GM19324 (cell line): ENCODE results near the gene UCHL5.

Experiments
- ATAC-seq: cut with Tn5 transposase; IDR thresholded peaks from one replicate; pipeline ENCODE4 v1.9.1; 2021; ENCODE audit warnings: mild to moderate bottlenecking, moderate library complexity; ENCODE audit not compliant: unreplicated experiment, low FRiP score

Gene UCHL5

DNA sequence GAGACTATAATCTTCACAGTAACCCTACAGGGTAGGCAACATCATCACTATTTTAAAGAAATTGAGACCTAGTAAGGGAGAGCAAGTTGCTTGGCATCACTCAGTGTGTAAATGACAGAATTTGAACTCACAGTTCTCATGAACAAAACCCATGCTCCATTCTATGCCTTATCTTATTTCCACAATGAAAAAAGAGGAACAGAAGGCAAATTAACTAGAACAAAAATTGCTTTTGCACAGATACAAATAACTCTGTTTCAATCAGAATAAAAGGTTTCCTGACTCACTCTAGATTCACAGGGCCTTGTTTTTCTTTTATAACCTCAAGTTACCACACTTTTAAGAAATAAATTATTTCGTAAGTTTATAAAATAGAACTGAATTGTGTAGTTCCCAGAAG, 90.1 kb downstream of the UCHL5 start:
- no peak for ATAC-seq

DNA sequence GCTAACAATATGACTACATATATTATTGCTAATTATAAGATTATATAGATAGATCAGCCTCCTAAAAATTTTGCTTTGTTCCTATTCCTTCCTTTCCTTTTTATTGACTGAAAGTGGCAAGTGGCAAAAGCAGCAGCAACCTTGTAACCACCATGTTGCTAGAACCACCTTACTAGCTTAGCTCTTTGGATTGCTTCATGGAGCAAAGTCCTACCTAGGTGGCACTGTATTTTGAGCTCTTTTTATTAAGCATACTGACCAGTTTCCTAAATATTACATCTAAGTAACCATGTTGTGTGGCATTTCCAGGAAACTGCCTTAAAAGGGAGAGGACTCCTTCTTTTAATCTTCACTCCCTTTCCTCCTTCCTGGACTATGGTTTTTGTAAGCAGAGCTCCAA, 90.8 kb downstream of the UCHL5 start:
- no peak for ATAC-seq

DNA sequence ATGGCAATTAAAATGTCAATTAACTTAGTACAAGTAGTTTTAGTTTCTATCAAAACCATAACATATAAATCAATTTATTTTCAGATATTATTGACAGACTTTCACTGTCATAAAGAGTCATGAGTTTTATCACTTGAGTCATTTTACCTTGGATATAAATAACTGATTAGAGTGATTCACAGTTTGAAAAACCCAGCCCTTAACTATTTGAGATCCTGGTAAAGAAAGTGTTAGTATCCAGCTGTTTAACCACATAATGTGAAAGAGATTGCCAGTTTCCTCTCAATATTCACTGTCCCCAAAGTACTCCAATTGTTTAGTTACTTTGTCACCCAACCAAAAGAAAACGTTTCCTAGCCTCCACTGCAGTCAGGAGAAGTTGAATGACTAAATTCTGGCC, 91.3 kb downstream of the UCHL5 start:
- ATAC-seq, result no peak

DNA sequence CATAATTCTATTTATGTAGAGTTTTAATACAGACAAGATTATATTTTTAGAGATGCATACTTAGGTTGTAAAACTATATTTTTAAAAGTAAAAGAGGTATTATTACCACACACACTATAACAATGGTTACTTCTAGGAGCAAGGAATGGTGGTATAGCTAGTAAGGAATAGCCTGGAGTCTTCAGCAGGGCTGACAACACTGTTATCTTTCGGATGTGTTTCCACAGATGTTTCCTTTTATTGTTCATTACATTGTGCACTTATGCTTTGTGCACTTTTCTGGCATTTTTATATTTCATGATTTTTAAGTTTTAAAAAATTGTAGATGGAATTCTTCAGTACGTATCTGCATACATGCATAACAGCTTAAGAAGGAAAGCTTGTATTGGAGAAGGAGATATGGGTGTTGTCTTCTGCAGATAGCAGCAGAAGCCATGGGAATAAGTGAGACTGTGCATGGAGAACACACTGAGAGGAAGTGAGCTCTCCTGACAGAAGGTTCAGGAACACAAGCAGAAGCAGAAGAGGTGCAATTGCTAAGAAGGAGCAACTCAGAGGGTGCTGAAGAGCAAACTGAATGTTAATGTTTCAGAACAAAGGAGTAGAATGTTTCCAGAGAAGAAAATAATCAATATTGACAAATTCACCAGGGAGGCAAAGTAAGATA, 91.8 kb downstream of the UCHL5 start:
- no peak for ATAC-seq

- ATAC-seq, result no peak
Observed at GRCh38 chr1:192966073-192966472, 93.1 kb downstream of the UCHL5 start.

DNA sequence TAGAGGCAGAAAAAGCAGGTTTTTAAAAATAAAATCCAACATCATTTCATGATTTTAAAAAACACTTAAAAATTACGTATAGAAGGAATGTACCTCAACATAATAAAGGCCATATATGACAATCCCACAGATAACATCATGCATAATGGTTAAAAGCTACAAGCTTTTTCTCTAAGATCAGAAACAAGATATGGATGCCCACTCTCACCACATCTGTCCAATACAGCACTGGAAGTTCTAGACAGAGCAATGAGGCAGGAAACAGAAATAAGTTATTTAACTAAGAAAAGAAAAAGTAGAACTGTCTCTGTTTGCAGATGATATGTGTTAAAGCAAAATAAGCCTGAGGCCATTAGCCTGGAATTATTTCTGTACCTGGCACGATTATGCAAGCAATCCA, 96.3 kb downstream of the UCHL5 start:
- no peak for ATAC-seq
